ENCODE measurements around the gene TRAPPC2B. TPM values are rescaled to one million over a fixed set of nuclear protein-coding genes. Genes with fewer than 3 reads are reported as not detected.

Gene TRAPPC2B
- total and polyA plus RNA-seq, 4 donors = 2.8 to 6.1 (median 3.6) TPM

GRCh38 chr19:57319869-57320179, 43.5 kb upstream of the TRAPPC2B start:
- peak overlapping the region; percentile 64 to 90 (median 66) for H3K4me3 ChIP-seq (ENCODE audit: low read depth in 1 of 3, low read length in 3 of 3)
- DNase-seq (ENCODE audit: low spot score) = no peak
- WGBS = 0% methylated on average over 1 of the region's 1 CpG
- peak overlapping the region; percentile 19 to 81 for H3K9ac ChIP-seq (ENCODE audit: low read depth in 1 of 2, low read length in 2 of 2)
- H3K36me3 ChIP-seq (ENCODE audit: control insufficient read depth in 4 of 4, insufficient read depth in 3 of 4, low read depth in 1 of 4, low read length in 3 of 4) = peaks cover 2 to 15% (median 14%) of the 10 kb centered on the region in 4 donors
- peaks cover 2 to 18% (median 13%) of the 10 kb centered on the region in 4 donors for H3K4me1 ChIP-seq (ENCODE audit: control insufficient read depth in 4 of 4, insufficient read depth in 4 of 4, low read length in 3 of 4)
- TF ChIP-seq TAF1 (conservative IDR thresholded peaks at IDR 0.05) = no peak
- no peak for TF ChIP-seq RAD21 (IDR thresholded peaks at IDR 0.05)
- no peak for TF ChIP-seq NR2F2 (IDR thresholded peaks at IDR 0.05)
- TF ChIP-seq EGR1 (IDR thresholded peaks at IDR 0.05; ENCODE audit: low read depth in 2 of 2) = no peak
- no peak for TF ChIP-seq SP1 (IDR thresholded peaks at IDR 0.05)
- no peak for TF ChIP-seq FOXA1 (IDR thresholded peaks at IDR 0.05)
- peaks cover 3 to 21% (median 18%) of the 10 kb centered on the region in 4 donors for H3K9me3 ChIP-seq (ENCODE audit: control insufficient read depth in 4 of 4, low read length in 3 of 4)
- H3K27me3 ChIP-seq (ENCODE audit: control insufficient read depth in 4 of 4, insufficient read depth in 4 of 4, low read length in 3 of 4) = no peaks in the 10 kb centered on the region
- H3K27ac ChIP-seq (ENCODE audit: low read depth in 1 of 2, low read length in 2 of 2) = peak overlapping the region; percentile 50 to 72

DNA sequence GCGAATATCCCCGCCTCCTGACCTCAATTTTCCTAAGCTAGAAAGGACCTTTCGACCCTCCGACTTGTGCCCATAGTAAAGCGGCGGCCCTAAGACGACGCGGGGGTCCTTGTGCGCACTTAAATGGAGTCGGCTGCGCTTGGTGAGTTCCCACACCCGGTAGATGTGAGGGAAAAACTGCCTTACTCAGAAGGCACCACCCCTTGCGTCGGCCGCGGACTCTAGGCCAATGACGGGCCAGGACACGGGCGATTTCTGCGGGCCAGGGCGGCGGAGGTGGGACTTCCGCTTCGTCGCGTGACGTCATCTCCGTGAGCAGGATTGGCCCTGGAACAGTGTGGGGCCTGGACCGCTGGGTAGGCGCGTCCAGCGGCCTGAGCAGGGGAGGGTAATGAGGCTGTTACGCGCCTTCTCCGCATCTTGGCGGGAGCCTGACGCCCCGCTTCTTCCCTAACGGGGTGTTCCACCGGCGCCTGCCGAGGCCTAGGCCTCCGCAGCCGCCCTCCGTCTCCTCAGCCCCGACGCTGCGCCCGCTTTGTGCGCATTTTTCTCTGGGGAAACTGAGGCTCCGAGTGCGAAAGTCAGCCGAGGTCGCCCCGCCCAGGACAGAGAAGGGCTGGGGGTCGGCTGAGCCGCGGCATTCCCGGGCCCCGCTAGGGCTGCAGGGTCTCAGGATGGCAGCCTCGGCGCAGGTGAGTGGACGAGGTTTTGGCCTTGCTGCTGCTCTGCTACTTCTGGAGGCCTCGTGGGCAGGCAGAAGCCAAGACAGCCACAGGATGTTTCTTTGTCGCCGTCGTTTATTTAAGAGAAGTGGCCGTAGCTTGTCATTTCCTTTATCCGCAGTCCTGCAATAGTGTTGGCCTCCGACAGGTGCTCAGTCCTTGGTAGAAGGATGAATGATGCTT, 42.9 kb upstream of the TRAPPC2B start, which contains the start of gene ZNF543:
TSS of gene ZNF543 (plus strand) at position 293 of the 905 bp plus-strand sequence. CDS start at position 675, 382 bp downstream.
- peak within 1 kb of the TSS; percentile 19 to 81 for H3K9ac ChIP-seq (ENCODE audit: low read depth in 1 of 2, low read length in 2 of 2)
- no peaks in the 10 kb centered on the region for H3K27me3 ChIP-seq (ENCODE audit: control insufficient read depth in 4 of 4, insufficient read depth in 4 of 4, low read length in 3 of 4)
- peak within 1 kb of the TSS; percentile 50 to 72 for H3K27ac ChIP-seq (ENCODE audit: low read depth in 1 of 2, low read length in 2 of 2)
- 2% methylated on average over 71 of the region's 71 CpGs for WGBS
- peaks cover 3 to 25% (median 19%) of the 10 kb centered on the region in 4 donors for H3K9me3 ChIP-seq (ENCODE audit: control insufficient read depth in 4 of 4, low read length in 3 of 4)
- peak within 1 kb of the TSS; percentile 64 to 90 (median 66) for H3K4me3 ChIP-seq (ENCODE audit: low read depth in 1 of 3, low read length in 3 of 3)
- H3K4me1 ChIP-seq (ENCODE audit: control insufficient read depth in 4 of 4, insufficient read depth in 4 of 4, low read length in 3 of 4) = peaks cover 2 to 18% (median 13%) of the 10 kb centered on the region in 4 donors
- peak; percentile 97 for DNase-seq (ENCODE audit: low spot score)
- H3K36me3 ChIP-seq (ENCODE audit: control insufficient read depth in 4 of 4, insufficient read depth in 3 of 4, low read depth in 1 of 4, low read length in 3 of 4) = peaks cover 6 to 21% (median 20%) of the 10 kb centered on the region in 4 donors
- TF ChIP-seq JUND (IDR thresholded peaks at IDR 0.05) (peak in 1 of 2 donors; percentile 30), MAX (IDR thresholded peaks at IDR 0.05) (peak; percentile 14), EGR1 (IDR thresholded peaks at IDR 0.05; ENCODE audit: low read depth in 2 of 2) (no peak), YY1 (IDR thresholded peaks at IDR 0.05) (peak; percentile 48), TAF1 (conservative IDR thresholded peaks at IDR 0.05) (no peak), HNF4G (IDR thresholded peaks at IDR 0.05) (no peak), GABPA (IDR thresholded peaks at IDR 0.05 in 1 of 2, conservative IDR thresholded peaks at IDR 0.05 in 1 of 2) (peak; percentile 82 to 97), RXRA (IDR thresholded peaks at IDR 0.05) (no peak), HNF4A (conservative IDR thresholded peaks at IDR 0.05) (no peak), SP1 (IDR thresholded peaks at IDR 0.05) (peak; percentile 46)
- TF ChIP-seq, protein P1, sequence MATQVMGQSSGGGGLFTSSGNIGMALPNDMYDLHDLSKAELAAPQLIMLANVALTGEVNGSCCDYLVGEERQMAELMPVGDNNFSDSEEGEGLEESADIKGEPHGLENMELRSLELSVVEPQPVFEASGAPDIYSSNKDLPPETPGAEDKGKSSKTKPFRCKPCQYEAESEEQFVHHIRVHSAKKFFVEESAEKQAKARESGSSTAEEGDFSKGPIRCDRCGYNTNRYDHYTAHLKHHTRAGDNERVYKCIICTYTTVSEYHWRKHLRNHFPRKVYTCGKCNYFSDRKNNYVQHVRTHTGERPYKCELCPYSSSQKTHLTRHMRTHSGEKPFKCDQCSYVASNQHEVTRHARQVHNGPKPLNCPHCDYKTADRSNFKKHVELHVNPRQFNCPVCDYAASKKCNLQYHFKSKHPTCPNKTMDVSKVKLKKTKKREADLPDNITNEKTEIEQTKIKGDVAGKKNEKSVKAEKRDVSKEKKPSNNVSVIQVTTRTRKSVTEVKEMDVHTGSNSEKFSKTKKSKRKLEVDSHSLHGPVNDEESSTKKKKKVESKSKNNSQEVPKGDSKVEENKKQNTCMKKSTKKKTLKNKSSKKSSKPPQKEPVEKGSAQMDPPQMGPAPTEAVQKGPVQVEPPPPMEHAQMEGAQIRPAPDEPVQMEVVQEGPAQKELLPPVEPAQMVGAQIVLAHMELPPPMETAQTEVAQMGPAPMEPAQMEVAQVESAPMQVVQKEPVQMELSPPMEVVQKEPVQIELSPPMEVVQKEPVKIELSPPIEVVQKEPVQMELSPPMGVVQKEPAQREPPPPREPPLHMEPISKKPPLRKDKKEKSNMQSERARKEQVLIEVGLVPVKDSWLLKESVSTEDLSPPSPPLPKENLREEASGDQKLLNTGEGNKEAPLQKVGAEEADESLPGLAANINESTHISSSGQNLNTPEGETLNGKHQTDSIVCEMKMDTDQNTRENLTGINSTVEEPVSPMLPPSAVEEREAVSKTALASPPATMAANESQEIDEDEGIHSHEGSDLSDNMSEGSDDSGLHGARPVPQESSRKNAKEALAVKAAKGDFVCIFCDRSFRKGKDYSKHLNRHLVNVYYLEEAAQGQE (IDR thresholded peaks at IDR 0.05) = no peak

Measured in liver (tissue), 9 donors.